ENCODE results near the gene RNF152. TPM values are rescaled to one million over a fixed set of nuclear protein-coding genes. Genes with fewer than 3 reads are reported as not detected.

Gene RNF152
- total RNA-seq, 1 donor from 2014 or later, result 45.7 TPM

- intact Hi-C loops (cut with DNase I), result no loop called here
These were observed 51.1 kb downstream of the RNF152 start for GRCh38 chr18:61841706-61842105.

GRCh38 chr18:61840324-61840723, 52.5 kb downstream of the RNF152 start:
- TF ChIP-seq POLR2A (IDR thresholded peaks at IDR 0.05), result no peak
- TF ChIP-seq CTCF (IDR thresholded peaks at IDR 0.05), result no peak
- no peak for TF ChIP-seq POLR2AphosphoS5 (IDR thresholded peaks at IDR 0.05; ENCODE audit: insufficient read depth in 1 of 2, low read depth in 1 of 2)
- DNase-seq (ENCODE audit: extremely low spot score in 2 of 2), result no peak
- intact Hi-C loops (cut with DNase I), result no loop called here
- no peaks in the 10 kb centered on the region for H3K4me1 ChIP-seq
- H3K27me3 ChIP-seq, result no peaks in the 10 kb centered on the region
- H3K36me3 ChIP-seq, result no peaks in the 10 kb centered on the region
- no peak overlapping the region for H3K27ac ChIP-seq
- H3K4me3 ChIP-seq, result no peak overlapping the region
- H3K9me3 ChIP-seq, result no peaks in the 10 kb centered on the region

More at GRCh38 chr18:61841706-61842105, 51.1 kb downstream of the RNF152 start:
- no peak for DNase-seq (ENCODE audit: extremely low spot score in 2 of 2)
- Histone ChIP-seq H3K27me3 (no peaks in the 10 kb centered on the region), H3K4me3 (no peak overlapping the region), H3K4me1 (no peaks in the 10 kb centered on the region), H3K27ac (no peak overlapping the region), H3K36me3 (no peaks in the 10 kb centered on the region), H3K9me3 (no peaks in the 10 kb centered on the region)
- TF ChIP-seq POLR2AphosphoS5 (IDR thresholded peaks at IDR 0.05; ENCODE audit: insufficient read depth in 1 of 2, low read depth in 1 of 2) (no peak), POLR2A (IDR thresholded peaks at IDR 0.05) (no peak), CTCF (IDR thresholded peaks at IDR 0.05) (no peak)

GRCh38 chr18:61838521-61838920, 54.3 kb downstream of the RNF152 start:
- H3K36me3 ChIP-seq, result no peaks in the 10 kb centered on the region
- no peaks in the 10 kb centered on the region for H3K9me3 ChIP-seq
- no peak overlapping the region for H3K27ac ChIP-seq
- TF ChIP-seq POLR2A (IDR thresholded peaks at IDR 0.05) (no peak), CTCF (IDR thresholded peaks at IDR 0.05) (no peak), POLR2AphosphoS5 (IDR thresholded peaks at IDR 0.05; ENCODE audit: insufficient read depth in 1 of 2, low read depth in 1 of 2) (no peak)
- peaks cover 4% of the 10 kb centered on the region for H3K4me1 ChIP-seq
- H3K27me3 ChIP-seq, result no peaks in the 10 kb centered on the region
- H3K4me3 ChIP-seq, result no peak overlapping the region
- intact Hi-C loops (cut with DNase I), result no loop called here
- DNase-seq (ENCODE audit: extremely low spot score in 2 of 2), result no peak

- Histone ChIP-seq H3K4me3 (no peak overlapping the region), H3K4me1 (peaks cover 6% of the 10 kb centered on the region), H3K9me3 (no peaks in the 10 kb centered on the region), H3K36me3 (no peaks in the 10 kb centered on the region), H3K27ac (no peak overlapping the region), H3K27me3 (no peaks in the 10 kb centered on the region)
- TF ChIP-seq POLR2AphosphoS5 (IDR thresholded peaks at IDR 0.05; ENCODE audit: insufficient read depth in 1 of 2, low read depth in 1 of 2), result no peak
- TF ChIP-seq CTCF (IDR thresholded peaks at IDR 0.05), result no peak
- no peak for TF ChIP-seq POLR2A (IDR thresholded peaks at IDR 0.05)
- no peak for DNase-seq (ENCODE audit: extremely low spot score in 2 of 2)
- intact Hi-C loops (cut with DNase I), result no loop called here
These were observed 58.8 kb downstream of the RNF152 start for GRCh38 chr18:61833978-61834377.

GRCh38 chr18:61833387-61833786, 59.4 kb downstream of the RNF152 start:
- no peaks in the 10 kb centered on the region for H3K27me3 ChIP-seq
- H3K9me3 ChIP-seq, result no peaks in the 10 kb centered on the region
- H3K27ac ChIP-seq, result no peak overlapping the region
- intact Hi-C loops (cut with DNase I), result no loop called here
- DNase-seq (ENCODE audit: extremely low spot score in 2 of 2), result no peak
- no peaks in the 10 kb centered on the region for H3K36me3 ChIP-seq
- peaks cover 6% of the 10 kb centered on the region for H3K4me1 ChIP-seq
- TF ChIP-seq POLR2AphosphoS5 (IDR thresholded peaks at IDR 0.05; ENCODE audit: insufficient read depth in 1 of 2, low read depth in 1 of 2), result no peak
- TF ChIP-seq POLR2A (IDR thresholded peaks at IDR 0.05), result no peak
- no peak for TF ChIP-seq CTCF (IDR thresholded peaks at IDR 0.05)
- H3K4me3 ChIP-seq, result no peak overlapping the region
